Pancreas (tissue), 10 donors: Measurements from ENCODE around the gene PPT1. TPM values are rescaled to one million over a fixed set of nuclear protein-coding genes. Genes with fewer than 3 reads are reported as not detected.
A peak's percentile ranks its signal among the peaks of the same experiment; 100 is the strongest.

Source experiments
- ATAC-seq, 4 donors: fragments of 200-7000 bp; cut with Tn5 transposase; one replicate each; pipeline versions ENCODE4 v1.8.0 to v1.9.1; 2020; ENCODE audit warnings: mild to moderate bottlenecking in 4 of 4, moderate library complexity in 4 of 4
- DNase-seq, 6 donors: peaks; one replicate each; pipeline ENCODE4 v3.0.0-alpha.2; 2020
- FAIRE-seq: peaks from 2 replicates; lab custom pipeline; 2012; peaks lifted over from hg19 to GRCh38; lab: Jason Lieb, UNC
- H3K27ac ChIP-seq, 4 donors: fragments of 200-600 bp; sonication (generic); 1 replicate in 3 of 4; 2 replicates in 1 of 4; pipeline versions ENCODE4 v1.5.0 to v1.8.0; 2020
- H3K27me3 ChIP-seq, 4 donors: fragments of 200-600 bp; one replicate each; pipeline ENCODE4 v1.8.0; 2021
- H3K36me3 ChIP-seq, 3 donors: fragments of 200-600 bp; sonication (generic) in 1 of 3; one replicate each; pipeline versions ENCODE4 v1.5.0 to v1.8.0; 2020 to 2021
- H3K4me1 ChIP-seq, 3 donors: fragments of 200-600 bp; one replicate each; pipeline ENCODE4 v1.8.0; 2021
- H3K4me3 ChIP-seq, 4 donors: fragments of 200-600 bp; sonication (generic) in 2 of 4; one replicate each; pipeline versions ENCODE4 v1.5.0 to v1.8.0; 2020 to 2021
- H3K9me3 ChIP-seq, 4 donors: fragments of 200-600 bp; one replicate each; pipeline ENCODE4 v1.8.0; 2021
- CTCF ChIP-seq, 4 donors: fragments of 200-600 bp; sonication (generic) in 3 of 4; IDR thresholded peaks; one replicate each; pipeline versions ENCODE4 v1.5.0 to v1.8.0; 2021; ENCODE audit warnings: antibody characterized with exemption in 4 of 4
- WGBS, 2 donors: extraction: QIAGEN DNeasy Blood & Tissue Kit; methylation state at CpG; one replicate each; pipeline ENCODE4 v1.1.7; 2013; 5-methylcytosine and 5-hydroxymethylcytosine counted together
- intact Hi-C, 3 donors: fragments of 100-400 bp; cut with DNase I; formaldehyde crosslinking; loops; one replicate each; pipeline versions ENCODE4 v1.11.1 to v1.14.2; 2022
- polyA plus RNA-seq, 2 donors: library from polyadenylated mRNA; stranded (reverse); fragments of 200-250 nt; gene quantifications; one replicate each; pipeline ENCODE4 v1.2.3, GENCODE V29; 2013
- total RNA-seq, 6 donors: library from RNA; stranded (reverse); fragmentation: NEBNext Ultra II Directional in 4 of 6; extraction: Animal tissue kit (Norgen Biotek cat#: 25700) in 4 of 6; gene quantifications; one replicate each; pipeline versions ENCODE4 v1.2.1 to v1.2.4, GENCODE V29; 2021 to 2023
- donor health status: healthy with polysubstance abuse.
- donor health status: DM: no; HTN: no; CAD: no; lungs with moderate emphysema.
- donor health status: DM: no; HTN: no; CAD: no.
- donor health status: control.
- donor health status: control.
- donor health status: Bipolar disorder and iron deficiency.
- donor health status: DM: yes; HTN: yes; CAD: no.
- donor health status: DM: no; HTN: no; CAD: no.
- donor health status: DM: no; HTN: no; CAD: no.
- donor health status: DM: yes; HTN: yes; CAD: no.

PPT1 gene
- 10 to 100 TPM; 20.1 to 74.1 (median 32.2) TPM for total RNA-seq
- polyA plus RNA-seq, result 10 to 100 TPM; 21.3 to 50.5 TPM

GRCh38 chr1:40096977-40097782 is at the start of gene PPT1:
TSS of gene PPT1 (minus strand) at chr1:40097252. CDS start at chr1:40097238, 14 bp downstream.
- H3K4me3 ChIP-seq, result peak within 1 kb of the TSS; percentile 30 to 70 (median 46)
- H3K9me3 ChIP-seq, result no peaks in the 10 kb centered on the region
- no peaks in the 10 kb centered on the region for H3K27me3 ChIP-seq
- intact Hi-C loops, result no loop called here
- H3K27ac ChIP-seq, result peak within 1 kb of the TSS in 3 of 4 donors; percentile 3 to 32 (median 8)
- peak; percentile 54 to 91 (median 76) for DNase-seq
- peak; percentile 97 to 100 (median 98) for ATAC-seq
- 0 to 1% methylated on average over 51 of the region's 51 CpGs for WGBS, 2 donors
- FAIRE-seq, result no peak
- peaks cover 0 to 3% (median 0%) of the 10 kb centered on the region in 3 donors for H3K4me1 ChIP-seq
- no peak for TF ChIP-seq CTCF (IDR thresholded peaks at IDR 0.05)
- no peaks in the 10 kb centered on the region for H3K36me3 ChIP-seq

- Histone ChIP-seq H3K27me3 (no peaks in the 10 kb centered on the region), H3K27ac (no peak overlapping the region), H3K36me3 (no peaks in the 10 kb centered on the region), H3K4me1 (no peaks in the 10 kb centered on the region), H3K9me3 (no peaks in the 10 kb centered on the region), H3K4me3 (no peak overlapping the region)
- DNase-seq (peak in 4 of 6 donors; percentile 30 to 69 (median 50)), FAIRE-seq (peak; percentile 43), ATAC-seq (peak; percentile 85 to 98 (median 92))
- WGBS, 2 donors, result 10 to 13% methylated on average over 7 of the region's 7 CpGs
- TF ChIP-seq CTCF (IDR thresholded peaks at IDR 0.05), result peak; percentile 56 to 71 (median 66)
- intact Hi-C loops, result loop anchor here in 2 of 3 donors (5.0 to 10.0 kb wide), 2 partner anchors 201 to 258 kb away; no protein-coding TSS in a partner anchor
These were observed 47.0 kb upstream of the PPT1 start for GRCh38 chr1:40143891-40144575.

GRCh38 chr1:40141878-40142535 is 45.0 kb upstream of the PPT1 start:
- 48 to 71% methylated on average over 1 to 2 of the region's 2 CpGs for WGBS, 2 donors
- no peaks in the 10 kb centered on the region for H3K9me3 ChIP-seq
- H3K27me3 ChIP-seq, result no peaks in the 10 kb centered on the region
- no peak overlapping the region for H3K4me3 ChIP-seq
- no peak overlapping the region for H3K27ac ChIP-seq
- no peak for FAIRE-seq
- no peaks in the 10 kb centered on the region for H3K4me1 ChIP-seq
- no peak for ATAC-seq
- H3K36me3 ChIP-seq, result no peaks in the 10 kb centered on the region
- no peak for DNase-seq
- TF ChIP-seq CTCF (IDR thresholded peaks at IDR 0.05), result no peak
- intact Hi-C loops, result loop anchor here in 2 of 3 donors (5.0 to 10.0 kb wide), 2 partner anchors 203 to 260 kb away; no protein-coding TSS in a partner anchor

DNA sequence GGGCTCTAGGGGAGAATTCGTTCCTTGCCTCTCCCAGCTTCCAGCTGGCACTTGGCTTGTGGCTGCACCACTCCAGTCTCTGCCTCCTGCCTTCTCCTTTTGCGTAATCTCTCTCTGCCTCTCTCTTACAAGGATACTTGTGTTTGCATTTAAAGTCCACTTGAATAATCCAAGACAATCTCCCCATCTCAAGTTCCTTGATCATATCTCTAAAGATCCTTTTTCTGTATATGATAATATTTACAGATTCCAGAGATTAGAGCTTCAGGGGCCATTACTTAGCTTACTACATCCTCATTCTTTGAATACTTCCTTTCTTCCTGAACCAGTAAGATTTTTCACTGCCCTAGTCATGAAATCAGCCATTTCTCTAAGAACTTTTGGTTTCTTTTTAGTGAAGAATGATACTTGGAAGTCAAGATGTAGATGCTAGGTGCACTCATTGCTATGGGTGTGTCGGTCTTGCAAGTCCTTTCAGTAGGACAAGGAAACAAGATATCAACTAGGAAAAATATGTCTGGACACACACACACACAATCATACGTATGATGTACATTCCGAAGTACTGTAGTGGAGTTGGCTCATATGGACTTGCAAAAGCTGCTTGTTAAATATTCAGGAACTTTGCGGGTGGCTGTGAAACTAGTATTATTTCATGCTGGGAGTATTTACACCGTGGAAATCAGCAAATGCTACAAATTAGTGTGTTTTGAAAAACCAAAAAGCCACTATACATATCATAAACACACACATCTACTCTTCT is 43.3 kb upstream of the PPT1 start:
- ATAC-seq, result peak in 1 of 4 donors; percentile 21
- Histone ChIP-seq H3K4me1 (no peaks in the 10 kb centered on the region), H3K9me3 (no peaks in the 10 kb centered on the region), H3K4me3 (no peak overlapping the region), H3K27ac (no peak overlapping the region), H3K27me3 (no peaks in the 10 kb centered on the region), H3K36me3 (no peaks in the 10 kb centered on the region)
- intact Hi-C loops, result loop anchor here in 2 of 3 donors (5.0 to 10.0 kb wide), 2 partner anchors 204 to 262 kb away; no protein-coding TSS in a partner anchor
- WGBS, 2 donors, result 76 to 80% methylated on average over 7 of the region's 7 CpGs
- no peak for DNase-seq
- no peak for FAIRE-seq
- no peak for TF ChIP-seq CTCF (IDR thresholded peaks at IDR 0.05)
